HG03378 (cell line): ENCODE data around the gene OR2A25.
"Not testable (repeated sequence)": the region's sequence is repeated elsewhere in the genome, so short reads cannot be mapped to it uniquely, and the experiment has no call there.

Source experiments
- ATAC-seq: cut with Tn5 transposase; IDR thresholded peaks from one replicate; pipeline ENCODE4 v1.9.1; 2021; ENCODE audit warnings: mild to moderate bottlenecking, moderate library complexity; ENCODE audit not compliant: unreplicated experiment

Gene OR2A25

GRCh38 chr7:144069511-144069910 lies at the start of gene OR2A25:
OR2A25 (plus strand) TSS chr7:144069811; CDS start chr7:144074220, 4,409 bp downstream.
- ATAC-seq, result no peak

- ATAC-seq, result no peak
Observed at GRCh38 chr7:144020340-144020739, 49.3 kb upstream of the OR2A25 start.

- ATAC-seq, result no peak
Observed at GRCh38 chr7:144022169-144022568, 47.4 kb upstream of the OR2A25 start.

GRCh38 chr7:144023171-144023827 lies 46.3 kb upstream of the OR2A25 start:
- ATAC-seq, result no peak

GRCh38 chr7:144024213-144024612 lies 45.4 kb upstream of the OR2A25 start:
- ATAC-seq, result no peak

GRCh38 chr7:144026203-144026883 lies 43.3 kb upstream of the OR2A25 start:
- no peak for ATAC-seq

GRCh38 chr7:144027070-144027469 lies 42.5 kb upstream of the OR2A25 start:
- no peak for ATAC-seq

GRCh38 chr7:144027974-144028373 lies 41.6 kb upstream of the OR2A25 start:
- ATAC-seq, result peak; percentile 80

- no peak for ATAC-seq
Observed at GRCh38 chr7:144028547-144028946, 41.1 kb upstream of the OR2A25 start.

- no peak for ATAC-seq
Observed at GRCh38 chr7:144032516-144032915, 37.1 kb upstream of the OR2A25 start.

- no peak for ATAC-seq
Observed at GRCh38 chr7:144032985-144033709, 36.5 kb upstream of the OR2A25 start.

GRCh38 chr7:144035385-144035784 lies 34.2 kb upstream of the OR2A25 start:
- no peak for ATAC-seq

GRCh38 chr7:144036302-144036885 lies 33.2 kb upstream of the OR2A25 start:
- no peak for ATAC-seq

GRCh38 chr7:144037414-144038035 lies 32.1 kb upstream of the OR2A25 start:
- no peak for ATAC-seq

- ATAC-seq, result no peak
Observed at GRCh38 chr7:144038887-144039286, 30.7 kb upstream of the OR2A25 start.

- ATAC-seq, result no peak
Observed at GRCh38 chr7:144048648-144049047, 21.0 kb upstream of the OR2A25 start, which contains the start of gene OR2A5. OR2A5 (plus strand) TSS chr7:144048948; CDS start chr7:144050402, 1,454 bp downstream.

- ATAC-seq, result no peak
Observed at GRCh38 chr7:144049491-144049890, 20.1 kb upstream of the OR2A25 start.

GRCh38 chr7:144050093-144050492 lies 19.5 kb upstream of the OR2A25 start:
- no peak for ATAC-seq

GRCh38 chr7:144050884-144051283 lies 18.7 kb upstream of the OR2A25 start:
- ATAC-seq, result not testable (repeated sequence)

GRCh38 chr7:144057954-144058353 lies 11.7 kb upstream of the OR2A25 start:
- no peak for ATAC-seq

- no peak for ATAC-seq
Observed at GRCh38 chr7:144063710-144064109, 5.9 kb upstream of the OR2A25 start.
